ENCODE data around the gene HDAC2.
A peak's percentile ranks its signal among the peaks of the same experiment; 100 is the strongest.
"Not testable (repeated sequence)": the region's sequence is repeated elsewhere in the genome, so short reads cannot be mapped to it uniquely, and the experiment has no call there.

The HDAC2 gene

DNA sequence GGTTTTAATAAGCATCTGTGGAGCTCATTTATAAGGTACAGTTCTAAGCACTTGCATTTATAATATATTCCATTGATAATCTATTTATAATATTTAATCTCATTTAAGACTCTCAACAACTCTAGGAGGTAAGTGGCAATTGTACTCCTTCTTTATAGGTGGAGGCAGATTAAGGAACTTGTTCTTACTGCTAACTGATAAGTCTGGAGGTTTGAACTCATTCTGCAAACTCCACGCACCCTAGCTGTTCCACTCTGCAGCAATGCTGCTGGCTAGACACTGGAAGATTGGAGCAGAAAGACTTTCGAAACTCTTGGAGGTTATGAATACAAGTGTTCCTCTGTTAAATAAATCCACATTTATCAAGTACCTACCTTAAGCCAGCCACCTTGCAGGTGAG lies 793 bp upstream of the HDAC2 start:
- DNase-seq (no peak), ATAC-seq (no peak)

DNA sequence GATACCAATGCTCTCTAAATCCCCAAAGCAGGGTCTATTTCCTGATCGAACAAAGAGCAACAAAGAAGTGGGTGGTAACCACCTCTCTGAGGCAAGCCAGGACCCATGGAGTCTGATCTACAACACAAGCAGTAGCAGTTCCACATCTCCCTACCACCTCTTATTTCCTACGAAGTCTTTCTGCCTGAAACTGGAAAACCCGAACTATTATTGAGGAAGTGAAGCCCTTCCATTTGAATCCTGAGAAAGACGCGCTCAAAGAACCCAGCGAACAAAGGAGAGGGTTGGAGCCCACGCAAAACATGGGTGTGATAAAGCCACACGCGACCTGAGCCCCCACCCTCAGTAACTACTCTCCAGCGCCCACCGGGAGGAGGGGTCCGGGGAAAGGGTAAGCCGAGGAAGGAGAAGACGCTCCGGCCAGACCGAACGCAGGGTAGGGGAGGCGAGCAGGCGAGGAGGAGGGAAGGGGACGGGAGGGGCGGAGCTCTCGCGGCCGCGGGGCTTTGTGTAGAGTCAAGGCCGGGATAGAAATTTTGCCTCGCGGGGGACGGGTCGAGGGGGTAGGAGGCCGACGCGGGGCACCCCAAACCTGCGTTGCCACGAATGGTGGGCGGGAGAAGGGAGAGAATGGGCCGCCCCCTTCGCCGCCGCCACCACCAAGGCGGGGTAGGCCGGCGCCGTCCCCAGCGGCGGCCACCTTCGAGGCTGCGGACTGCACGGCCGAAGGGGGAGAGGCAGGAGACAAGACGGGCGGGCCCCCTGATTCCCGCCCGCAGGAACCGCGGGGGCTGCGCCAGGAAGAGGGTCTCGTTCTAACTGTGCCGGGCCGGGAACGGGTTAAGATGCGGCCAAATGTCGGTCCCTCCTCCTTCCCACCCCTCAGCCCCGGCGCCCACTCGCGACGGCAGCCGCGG lies 802 bp downstream of the HDAC2 start:
- peak; percentile 38 for ATAC-seq
- DNase-seq, result peak; percentile 57

GRCh38 chr6:113968472-113968871 lies 2.5 kb downstream of the HDAC2 start:
- ATAC-seq (no peak), DNase-seq (no peak)

DNA sequence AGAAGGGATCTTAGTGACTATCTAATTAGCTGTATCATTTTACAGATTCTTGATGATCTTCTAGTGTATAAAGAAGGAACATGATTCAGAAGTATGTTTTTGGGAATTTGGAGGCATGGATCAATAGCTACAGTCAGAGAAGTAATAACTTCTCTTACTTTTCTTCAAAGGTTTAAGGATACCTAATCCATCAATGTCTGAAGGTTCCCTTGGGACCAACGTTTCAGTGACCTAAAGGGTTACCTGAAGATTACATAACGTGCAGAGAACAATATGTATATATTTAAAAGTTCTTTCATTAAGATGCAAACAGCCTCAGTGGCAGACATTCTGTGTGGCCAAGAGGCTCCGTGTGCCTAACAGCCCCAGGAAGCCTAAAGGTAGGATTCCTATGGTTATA lies 3.2 kb downstream of the HDAC2 start:
- DNase-seq (no peak), ATAC-seq (no peak)

DNA sequence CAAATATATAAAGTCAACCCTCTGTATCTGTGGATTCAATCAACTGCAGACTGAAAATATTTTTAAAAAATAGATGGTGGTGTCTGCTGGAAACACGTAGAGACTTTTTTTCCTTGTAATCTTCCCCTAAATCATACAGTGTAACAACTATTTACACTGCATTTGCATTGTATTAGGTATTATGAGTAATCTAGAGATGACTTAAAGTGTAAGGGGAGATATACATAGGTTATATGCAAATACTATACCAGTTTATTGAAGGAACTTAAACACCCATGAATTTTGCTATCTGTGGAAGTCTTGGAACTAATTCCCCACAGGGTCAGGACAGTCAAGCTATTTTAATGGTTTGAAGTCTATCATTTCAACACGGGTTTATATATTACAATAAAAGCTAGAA lies 10.2 kb downstream of the HDAC2 start:
- no peak for DNase-seq
- ATAC-seq, result no peak

DNA sequence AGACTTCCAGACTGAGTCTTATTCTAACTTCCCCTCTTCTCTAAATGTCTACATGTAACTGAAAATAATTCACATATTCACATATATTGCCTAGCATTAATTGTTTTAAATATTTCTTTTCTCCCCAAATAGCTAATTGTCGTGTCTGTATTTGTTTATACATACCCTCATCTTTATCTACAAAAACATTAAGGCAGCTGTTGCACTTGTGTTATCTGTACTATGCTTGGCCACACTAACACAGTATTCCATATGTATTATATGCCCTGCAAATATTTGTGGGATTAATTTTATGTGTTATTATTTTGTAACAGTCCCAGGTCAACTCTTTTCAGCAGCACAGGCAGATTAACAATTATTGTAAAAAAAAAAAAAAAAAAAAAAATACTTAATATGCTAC lies 11.7 kb downstream of the HDAC2 start:
- DNase-seq, result no peak
- ATAC-seq, result no peak

GRCh38 chr6:113954653-113955052 lies 16.3 kb downstream of the HDAC2 start:
- DNase-seq (no peak), ATAC-seq (no peak)

DNA sequence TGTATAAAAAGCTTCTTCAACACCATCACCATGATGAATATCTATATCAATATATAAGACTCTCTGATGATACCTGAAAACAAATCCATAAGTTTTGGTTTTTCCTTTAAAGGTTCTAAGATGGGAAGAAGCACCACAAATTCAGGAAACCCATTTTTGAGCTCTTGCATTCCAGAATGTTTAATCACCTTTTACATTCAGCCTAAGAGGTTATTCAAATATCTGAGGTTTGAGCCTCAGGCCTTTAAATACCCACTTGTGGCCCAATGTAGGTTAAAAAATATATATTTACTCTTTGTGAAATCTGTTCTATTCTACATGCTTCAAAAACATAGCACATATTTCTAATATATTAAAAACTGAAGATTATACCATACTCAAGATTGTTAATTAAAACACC lies 17.6 kb downstream of the HDAC2 start:
- ATAC-seq, result no peak
- DNase-seq, result no peak

DNA sequence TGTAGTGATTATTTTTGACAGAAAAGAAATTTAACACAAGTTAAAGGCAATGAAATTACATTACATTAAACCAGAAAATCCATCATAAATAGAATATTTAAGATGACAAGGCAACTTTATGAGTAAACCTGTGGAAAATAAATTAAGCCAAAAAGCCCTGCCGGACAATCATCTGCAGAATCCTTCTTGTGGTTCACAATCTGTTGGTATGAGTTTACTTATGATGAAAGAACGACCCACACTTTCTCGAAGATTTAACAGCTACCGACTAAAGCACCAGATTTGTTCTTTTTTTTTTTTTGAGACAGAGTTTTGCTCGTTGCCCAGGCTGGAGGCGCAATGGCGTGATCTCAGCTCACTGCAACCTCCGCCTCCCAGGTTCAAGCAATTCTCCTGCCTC lies 21.4 kb downstream of the HDAC2 start:
- no peak for DNase-seq
- no peak for ATAC-seq

DNA sequence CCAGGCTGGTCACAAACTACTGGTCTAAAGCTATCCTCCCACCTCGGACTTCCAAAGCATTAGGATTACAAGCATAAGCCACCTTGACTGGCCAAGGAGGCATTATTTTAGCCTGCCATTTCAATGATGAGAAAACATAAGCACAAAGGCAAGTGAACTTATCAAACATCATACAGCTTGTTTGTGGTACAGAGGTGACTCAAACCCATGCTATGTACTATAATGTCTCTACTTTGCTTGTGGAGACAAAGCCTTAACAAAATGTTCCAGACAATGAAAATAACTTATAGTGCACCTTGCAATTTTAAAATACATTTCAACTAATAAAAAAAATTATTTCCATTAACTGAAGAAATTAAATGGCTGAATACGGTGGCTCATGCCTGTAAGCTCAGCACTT lies 26.2 kb downstream of the HDAC2 start:
- no peak for ATAC-seq
- DNase-seq, result no peak

- no peak for DNase-seq
- ATAC-seq, result no peak
Observed at GRCh38 chr6:113939825-113940224, 31.1 kb downstream of the HDAC2 start.

DNA sequence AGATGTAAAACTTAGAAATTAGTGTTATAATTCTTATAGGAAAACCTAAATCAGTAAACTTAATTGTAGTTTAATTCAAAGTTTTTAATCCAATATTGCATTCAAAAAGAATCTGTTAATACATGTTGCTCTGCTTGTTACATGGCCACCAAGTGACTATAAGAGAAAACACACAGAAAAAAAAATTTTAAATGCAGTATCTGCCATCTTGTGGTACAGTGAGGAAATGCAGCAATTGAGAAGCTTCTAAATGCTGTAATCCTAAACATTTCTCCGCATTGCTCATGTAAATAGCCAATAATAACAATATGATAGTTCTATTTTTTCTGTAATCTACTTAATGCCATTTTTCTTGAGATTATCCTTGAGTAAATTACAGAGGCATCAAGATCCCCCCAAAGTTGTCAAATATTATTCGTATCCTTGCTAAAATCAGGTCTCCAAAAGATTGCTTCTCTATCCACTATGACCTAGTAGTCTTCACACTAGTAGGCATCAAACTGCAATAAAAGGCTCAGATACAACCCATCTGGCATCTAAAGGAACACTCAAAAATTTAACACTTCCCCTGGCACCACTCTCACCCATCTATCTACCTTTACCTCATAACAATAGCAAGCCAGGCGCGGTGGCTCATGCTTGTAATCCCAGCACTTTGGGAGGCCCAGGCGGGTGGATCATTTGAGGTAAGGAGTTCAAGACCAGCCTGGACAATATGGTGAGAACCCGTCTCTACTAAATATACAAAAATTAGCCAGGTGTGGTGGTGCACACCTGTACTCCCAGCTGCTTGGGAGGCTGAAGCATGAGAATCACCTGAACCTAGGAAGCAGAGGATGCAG lies 34.6 kb downstream of the HDAC2 start:
- DNase-seq (no peak), ATAC-seq (no peak)

DNA sequence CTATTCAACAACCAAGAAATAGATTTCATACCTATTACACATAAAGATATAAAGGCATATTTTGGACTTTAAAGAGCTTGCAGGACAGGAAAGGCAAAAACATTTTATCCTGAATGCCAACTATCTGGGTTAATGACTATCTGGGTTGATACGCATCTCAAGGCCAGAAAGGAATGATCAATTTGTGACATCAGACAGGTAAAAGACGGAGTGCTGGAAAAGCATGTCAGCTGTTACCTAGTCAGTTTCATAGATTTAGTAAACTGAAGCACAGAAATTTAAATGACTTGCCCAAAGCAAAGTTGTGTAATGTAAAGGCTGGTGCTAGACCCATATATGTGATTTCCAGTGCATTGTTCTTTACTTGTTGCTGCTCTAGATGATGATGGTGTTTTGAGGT lies 36.8 kb downstream of the HDAC2 start:
- DNase-seq (no peak), ATAC-seq (no peak)

- DNase-seq, ATAC-seq: not testable (repeated sequence)
Observed at GRCh38 chr6:113931907-113932306, 39.0 kb downstream of the HDAC2 start.

GRCh38 chr6:113930183-113930582 lies 40.8 kb downstream of the HDAC2 start:
- no peak for DNase-seq
- no peak for ATAC-seq

GRCh38 chr6:113927001-113927400 lies 43.9 kb downstream of the HDAC2 start:
- ATAC-seq (no peak), DNase-seq (no peak)

DNA sequence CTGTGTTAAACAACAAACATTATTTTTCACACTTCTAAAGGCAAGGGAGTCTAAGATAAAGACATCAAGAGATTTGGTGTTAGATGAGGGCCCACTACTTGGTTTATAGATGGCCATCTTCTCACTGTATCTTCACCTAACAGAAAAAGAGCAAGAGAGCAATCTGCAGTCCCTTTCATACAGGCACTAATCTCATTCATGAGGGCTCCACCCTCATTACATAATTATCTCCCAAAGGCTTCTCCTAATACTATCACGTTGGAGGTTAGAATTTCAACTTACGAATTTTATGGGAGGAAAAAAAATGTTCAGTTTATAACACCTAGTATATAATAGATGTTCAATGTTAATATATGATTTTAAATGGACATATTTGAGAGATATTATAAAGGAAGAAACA lies 45.6 kb downstream of the HDAC2 start:
- DNase-seq, result no peak
- ATAC-seq, result no peak

- no peak for ATAC-seq
- DNase-seq, result no peak
Observed at GRCh38 chr6:113924312-113924723, 46.6 kb downstream of the HDAC2 start.

- ATAC-seq (no peak), DNase-seq (no peak)
Observed at GRCh38 chr6:113923526-113923925, 47.4 kb downstream of the HDAC2 start.

GRCh38 chr6:113921299-113921904 lies 49.5 kb downstream of the HDAC2 start:
- DNase-seq (no peak), ATAC-seq (no peak)

DNA sequence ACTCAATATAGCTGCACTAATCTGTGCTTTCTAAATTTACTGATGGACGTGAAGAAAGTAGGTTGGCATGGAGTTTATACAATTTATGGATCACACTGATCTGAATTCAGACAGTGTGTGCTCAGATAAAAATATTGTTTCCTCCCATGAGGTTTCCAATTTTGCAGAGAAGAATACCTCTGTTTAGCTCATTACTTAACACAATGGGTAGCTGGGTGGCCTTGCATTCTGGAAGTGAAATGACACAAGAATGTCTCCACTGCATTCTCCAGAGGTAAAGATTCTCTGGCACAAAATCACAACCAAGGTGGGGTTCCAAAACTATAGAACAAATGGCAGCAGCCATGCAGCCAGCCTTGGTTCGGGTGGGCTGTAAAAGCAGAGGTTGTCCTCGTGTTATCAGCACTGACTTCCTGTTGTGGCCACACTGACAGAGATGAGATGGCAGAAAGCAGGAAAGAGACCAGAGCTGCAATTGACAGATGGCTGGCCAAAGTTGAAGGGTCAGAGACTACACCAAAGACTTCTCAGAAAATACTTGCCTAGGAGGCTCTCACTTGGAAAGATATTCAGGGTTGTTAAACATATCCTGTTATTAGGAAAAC lies 50.2 kb downstream of the HDAC2 start:
- DNase-seq (no peak), ATAC-seq (peak; percentile 32)

DNA sequence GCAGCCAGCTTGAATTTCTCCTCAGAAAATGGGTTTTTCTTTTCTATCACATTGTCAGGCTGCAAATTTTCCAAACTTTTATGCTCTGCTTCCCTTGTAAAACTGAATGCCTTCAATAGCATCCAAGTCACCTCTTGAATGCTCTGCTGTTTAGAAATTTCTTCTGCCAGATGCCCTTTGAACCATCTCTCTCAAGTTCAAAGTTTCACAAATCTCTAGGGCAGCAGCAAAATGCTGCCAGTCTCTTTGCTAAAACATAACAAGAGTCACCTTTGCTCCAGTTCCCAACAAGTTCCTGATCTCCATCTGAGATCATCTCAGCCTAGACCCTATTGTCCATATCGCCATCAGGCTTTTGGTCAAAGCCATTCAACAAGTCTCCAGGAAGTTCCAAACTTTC lies 60.7 kb downstream of the HDAC2 start:
- DNase-seq, ATAC-seq: not testable (repeated sequence)

Measured in stimulated activated naive CD8-positive, alpha-beta T cell treated with anti-CD3 and anti-CD28 coated beads, Interleukin-15, Interleukin-2, amounts not matched to agents 100 U/mL and 50 U/mL, for 24 hours (primary cell).